K562 (cell line): Measurements from ENCODE around the gene MMP17. TPM values are rescaled to one million over a fixed set of nuclear protein-coding genes. Genes with fewer than 3 reads are reported as not detected.

Source experiments
- ATAC-seq: fragments of 200-7000 bp; cut with Tn5 transposase; 3 replicates; pipeline ENCODE4 v1.9.1; 2020; ENCODE audit warnings: moderate library complexity
- BruUV-seq: library from RNA; stranded (reverse); fragments of 400-500 nt; replicated peaks from 2 replicates; lab custom pipeline; 2021; lab: Mats Ljungman, UMichigan
- CTCF ChIA-PET: fragments of 300-600 bp; formaldehyde crosslinking; extraction: SDS; loops from one replicate; lab custom pipeline; 2021; ENCODE audit warnings: low intra/inter-chr PET ratio; lab: Yijun Ruan, JAX
- POLR2A ChIA-PET: fragments of 300-600, 350-650 bp; sonication (Branson Sonifier 250); formaldehyde crosslinking; extraction: SDS; loops from one replicate; lab custom pipeline; 2021; ENCODE audit warnings: antibody characterized with exemption, inconsistent platforms; lab: Yijun Ruan, JAX
- DNase-seq, 4 experiments: peaks; one replicate each; pipeline versions ENCODE4 v3.0.0 to v3.0.0-alpha.2; 2011 to 2018; ENCODE audit warnings: low spot score in 3 of 4, mixed read lengths in 3 of 4; ENCODE audit errors: extremely low read depth in 1 of 4
- FAIRE-seq: peaks from 2 replicates; lab custom pipeline; 2011; peaks lifted over from hg19 to GRCh38; lab: Jason Lieb, UNC
- H2AFZ ChIP-seq: 2 replicates; pipeline ENCODE4 v1.6.0; 2011; ENCODE audit warnings: low read depth, low read length, control low read depth, inconsistent platforms
- H3K27ac ChIP-seq: fragments of 200-600 bp; 3 replicates; pipeline ENCODE4 v1.8.0; 2011; ENCODE audit warnings: low read depth, mild to moderate bottlenecking, control low read depth, inconsistent platforms, low read length, moderate library complexity, mixed read lengths; ENCODE audit errors: extremely low read depth
- H3K27me3 ChIP-seq, 2 experiments: fragments of 300-600 bp in 1 of 2; 2 replicates in 1 of 2; 3 replicates in 1 of 2; pipeline versions ENCODE4 v1.6.0 to v1.8.0; 2011; ENCODE audit warnings: inconsistent platforms in 2 of 2, low read length in 2 of 2, mild to moderate bottlenecking in 1 of 2, mixed read lengths in 1 of 2, moderate library complexity in 1 of 2; ENCODE audit not compliant: control insufficient read depth in 2 of 2, insufficient read depth in 2 of 2
- H3K36me3 ChIP-seq: fragments of 300-600 bp; 3 replicates; pipeline ENCODE4 v1.8.0; 2011; ENCODE audit warnings: mild to moderate bottlenecking, low read length, inconsistent platforms; ENCODE audit not compliant: control insufficient read depth, insufficient read depth
- H3K4me1 ChIP-seq, 2 experiments: fragments of 200-600 bp in 1 of 2; replicated peaks in 1 of 2; 2 replicates in 1 of 2; 3 replicates in 1 of 2; pipeline versions ENCODE4 v1.5.1 to v1.8.0; 2011; ENCODE audit warnings: inconsistent platforms in 2 of 2, low read length in 2 of 2, mild to moderate bottlenecking in 1 of 2, mixed read lengths in 1 of 2, moderate library complexity in 1 of 2; ENCODE audit not compliant: control insufficient read depth in 2 of 2, insufficient read depth in 2 of 2
- H3K4me2 ChIP-seq: 2 replicates; pipeline ENCODE4 v1.6.1; 2011; ENCODE audit warnings: low read length, control low read depth, inconsistent platforms, mixed read lengths; ENCODE audit not compliant: insufficient read depth
- H3K4me3 ChIP-seq: fragments of 200-600 bp; sonication (generic), shearing (Covaris generic); 2 replicates; pipeline ENCODE4 v1.5.1; 2016; ENCODE audit warnings: control low read depth, inconsistent platforms
- H3K79me2 ChIP-seq: fragments of 200-600 bp; 3 replicates; pipeline ENCODE4 v1.8.0; 2011; ENCODE audit warnings: low read length, inconsistent platforms; ENCODE audit not compliant: control insufficient read depth, insufficient read depth
- H3K9ac ChIP-seq, 2 experiments: 2 replicates each; pipeline versions ENCODE4 v1.6.0 to v1.6.1; 2011; ENCODE audit warnings: low read depth in 2 of 2, low read length in 2 of 2, control low read depth in 1 of 2, inconsistent platforms in 1 of 2, mild to moderate bottlenecking in 1 of 2, mixed read lengths in 1 of 2; ENCODE audit not compliant: insufficient read depth in 1 of 2
- H3K9me1 ChIP-seq: one replicate; pipeline ENCODE4 v1.6.0; 2011; ENCODE audit warnings: inconsistent platforms, mild to moderate bottlenecking, low read length, moderate library complexity; ENCODE audit not compliant: control insufficient read depth, insufficient read depth
- H3K9me3 ChIP-seq: replicated peaks from 2 replicates; pipeline ENCODE4 v1.5.1; 2011; ENCODE audit warnings: low read depth, low read length, inconsistent platforms; ENCODE audit not compliant: control insufficient read depth, insufficient read depth
- H4K20me1 ChIP-seq: replicated peaks from 2 replicates; pipeline ENCODE4 v1.6.1; 2011; ENCODE audit warnings: low read length, inconsistent platforms, mixed read lengths; ENCODE audit not compliant: control insufficient read depth, insufficient read depth
- CBX1 ChIP-seq: sonication (generic); IDR thresholded peaks from 2 replicates; pipeline ENCODE4 v1.6.1; 2016; ENCODE audit warnings: antibody characterized with exemption, low read depth, mild to moderate bottlenecking
- ETV6 ChIP-seq, 3 experiments: fragments of 150-350 bp in 1 of 3; sonication (generic) in 1 of 3; formaldehyde crosslinking in 1 of 3; IDR thresholded peaks; 2 replicates each; pipeline versions ENCODE4 v1.6.1 to v1.8.0; 2014 to 2022; ENCODE audit warnings: borderline replicate concordance in 2 of 3, low read depth in 2 of 3, antibody characterized with exemption in 1 of 3, low read length in 1 of 3, mild to moderate bottlenecking in 1 of 3, missing genetic modification reagents in 1 of 3
- HOMEZ ChIP-seq: fragments of 250-450 bp; sonication (Bioruptor Pico); IDR thresholded peaks from 2 replicates; pipeline ENCODE4 v1.4.0; 2020; ENCODE audit warnings: mild to moderate bottlenecking, moderate library complexity
- NEUROD1 ChIP-seq: fragments of 150-350 bp; IDR thresholded peaks from 2 replicates; pipeline ENCODE4 v1.6.1; 2014; ENCODE audit warnings: borderline replicate concordance, low read length, low read depth; ENCODE audit not compliant: partially characterized antibody
- NR2C1 ChIP-seq, 2 experiments: fragments of 450-650 bp; IDR thresholded peaks; 2 replicates each; pipeline ENCODE4 v1.6.1; 2017; ENCODE audit warnings: mild to moderate bottlenecking in 2 of 2, antibody characterized with exemption in 1 of 2, inconsistent platforms in 1 of 2, missing compliant biosample characterization in 1 of 2, missing genetic modification characterization in 1 of 2
- POLR2G ChIP-seq: fragments of 200-400 bp; formaldehyde crosslinking; IDR thresholded peaks from 2 replicates; pipeline ENCODE4 v1.6.1; 2017; ENCODE audit warnings: low read depth, mild to moderate bottlenecking, antibody characterized with exemption, low read length, moderate library complexity
- XRCC5 ChIP-seq: fragments of 200-400 bp; formaldehyde crosslinking; IDR thresholded peaks from 2 replicates; pipeline ENCODE4 v1.6.1; 2017; ENCODE audit warnings: low read depth, mild to moderate bottlenecking, low read length
- ZBTB2 ChIP-seq: fragments of 450-650 bp; IDR thresholded peaks from 2 replicates; pipeline ENCODE4 v1.6.1; 2016; ENCODE audit warnings: antibody characterized with exemption
- ZFP1 ChIP-seq: fragments of 450-650 bp; formaldehyde crosslinking; IDR thresholded peaks from 2 replicates; pipeline ENCODE4 v1.4.0; 2020; ENCODE audit warnings: mild to moderate bottlenecking, mixed read lengths
- ZNF316 ChIP-seq: fragments of 450-650 bp; IDR thresholded peaks from 2 replicates; pipeline ENCODE4 v1.6.1; 2016
- ZNF444 ChIP-seq: fragments of 250-450 bp; sonication (Bioruptor Pico); IDR thresholded peaks from 2 replicates; pipeline ENCODE4 v1.4.0; 2020; ENCODE audit warnings: mild to moderate bottlenecking, moderate library complexity
- WGBS: fragments of 100-300 bp; shearing (Covaris generic); methylation state at CpG from one replicate; pipeline ENCODE4 v1.1.6; 2016; ENCODE audit warnings: low coverage, mixed read lengths; ENCODE audit not compliant: insufficient coverage; ENCODE audit errors: missing lambda C conversion rate; 5-methylcytosine and 5-hydroxymethylcytosine counted together
- in situ Hi-C: fragments of 300-500 bp; cut with MboI; formaldehyde crosslinking; loops from 4 replicates; pipeline ENCODE4 v1.15.0; 2018; ENCODE audit warnings: inconsistent platforms, mixed read lengths
- intact Hi-C: fragments of 100-400 bp; cut with micrococcal nuclease; formaldehyde crosslinking; loops from 2 replicates; pipeline ENCODE4 v1.14.2; 2022
- polyA plus RNA-seq, 8 experiments: library from polyadenylated mRNA; depleted of rRNA in 4 of 8; stranded (reverse) in 5 of 8; unstranded in 3 of 8; fragments of >200 nt; fragmentation: Nextera tagmentation in 2 of 8; fragmentation: Illumina TruSeq in 1 of 8; extraction: Ambion mirVana in 2 of 8; extraction: Trizol in 1 of 8; gene quantifications; 2 replicates each; pipeline versions ENCODE4 v1.2.1 to v1.2.3, GENCODE V29; 2011 to 2014; ENCODE audit warnings: inconsistent platforms in 1 of 8, missing spikeins in 1 of 8
- total RNA-seq, 7 experiments: library from RNA; depleted of rRNA in 6 of 7; stranded (reverse); fragments of >200 nt in 6 of 7; fragmentation: Illumina TruSeq in 2 of 7; extraction: Trizol in 2 of 7; gene quantifications; 2 replicates each; pipeline versions ENCODE4 v1.2.1 to v1.2.3, GENCODE V29; 2011 to 2021; ENCODE audit warnings: low replicate concordance in 1 of 7

MMP17 gene
- total and polyA plus RNA-seq, 9 of the 15 experiments (the other 6 are each of a cell fraction or from before 2014, with no cell fraction given): 1.1 to 21.2 (median 17.1) TPM; not detected in 2

- peaks cover 84% of the 10 kb centered on the region for H3K36me3 ChIP-seq
- no peak for TF ChIP-seq NR2C1 (IDR thresholded peaks at IDR 0.05)
- TF ChIP-seq NR2C1 (tag; IDR thresholded peaks at IDR 0.05): no peak
- TF ChIP-seq POLR2G: peak; percentile 34; the same call in 1 of the 2 replicates
- peaks cover 4% of the 10 kb centered on the region for H3K9me1 ChIP-seq
- 93% methylated on average over 11 of the region's 14 CpGs for WGBS
- FAIRE-seq (no peak), DNase-seq (no peak), ATAC-seq (no peak)
- no TSS peak for BruUV-seq
- no peaks in the 10 kb centered on the region for H3K9me3 ChIP-seq
- H3K27ac ChIP-seq: no peak overlapping the region
- H4K20me1 ChIP-seq: 0 out of 2 replicates have a peak, but pooled peaks cover 4% of the 10 kb centered on the region
- no peak overlapping the region for H3K4me2 ChIP-seq
- in situ Hi-C loops: no loop called here
- CTCF ChIA-PET: no interaction called here
- peak overlapping the region in 1 of 2 experiments; percentile 39; a peak in 1 of 4 replicates for H3K9ac ChIP-seq
- H3K4me3 ChIP-seq: no peak overlapping the region
- H3K79me2 ChIP-seq: no peaks in the 10 kb centered on the region
- intact Hi-C loops: no loop called here
- no peak overlapping the region for H2AFZ ChIP-seq
- POLR2A ChIA-PET: no interaction called here
- H3K27me3 ChIP-seq: no peaks in the 10 kb centered on the region
- H3K4me1 ChIP-seq: 0 out of 5 replicates have a peak, but pooled peaks cover 0 to 4% of the 10 kb centered on the region in 2 experiments
These were observed 33.1 kb upstream of the MMP17 start for GRCh38 chr12:131795064-131795463.

- in situ Hi-C loops: no loop called here
- no peaks in the 10 kb centered on the region for H3K27me3 ChIP-seq
- intact Hi-C loops: no loop called here
- WGBS: 88% methylated on average over 13 of the region's 15 CpGs
- H3K4me2 ChIP-seq: no peak overlapping the region
- peaks cover 4% of the 10 kb centered on the region for H3K9me1 ChIP-seq
- H2AFZ ChIP-seq: no peak overlapping the region
- no peak for DNase-seq
- CTCF ChIA-PET: no interaction called here
- H3K4me1 ChIP-seq: peaks cover 0 to 4% of the 10 kb centered on the region in 2 experiments; a peak in 1 of 5 replicates
- no peak for FAIRE-seq
- no peak for ATAC-seq
- POLR2A ChIA-PET: no interaction called here
- no peaks in the 10 kb centered on the region for H3K9me3 ChIP-seq
- H3K4me3 ChIP-seq: no peak overlapping the region
- H4K20me1 ChIP-seq: 0 out of 2 replicates have a peak, but pooled peaks cover 4% of the 10 kb centered on the region
- H3K79me2 ChIP-seq: no peaks in the 10 kb centered on the region
- no peak overlapping the region for H3K27ac ChIP-seq
- BruUV-seq: no TSS peak
- peaks cover 84% of the 10 kb centered on the region for H3K36me3 ChIP-seq
- no peak overlapping the region; a peak in 1 of 4 replicates for H3K9ac ChIP-seq
- TF ChIP-seq NEUROD1 (no peak), ZFP1 (no peak), ZNF444 (no peak), XRCC5 (no peak), CBX1 (no peak), ZNF316 (no peak), ETV6 (IDR thresholded peaks at IDR 0.05; ENCODE audit: borderline replicate concordance in 1 of 2, low read depth in 2 of 2, low read length in 1 of 2) (no peak), ETV6 (CRISPR knock-in tag; IDR thresholded peaks at IDR 0.05; ENCODE audit: borderline replicate concordance) (no peak), ZBTB2 (no peak), HOMEZ (CRISPR knock-in tag) (no peak)
These were observed 32.3 kb upstream of the MMP17 start for GRCh38 chr12:131795690-131796410.
